ENCODE measurements around the gene PSMB5. TPM values are rescaled to one million over a fixed set of nuclear protein-coding genes. Genes with fewer than 3 reads are reported as not detected.

Gene PSMB5
- total and polyA plus RNA-seq, 4 donors: 74.0 to 152 (median 95.4) TPM

- no peak for DNase-seq (ENCODE audit: low spot score)
- WGBS: 91% methylated on average over 8 of the region's 8 CpGs
- TF ChIP-seq TAF1 (conservative IDR thresholded peaks at IDR 0.05) (no peak), GABPA (IDR thresholded peaks at IDR 0.05 in 1 of 2, conservative IDR thresholded peaks at IDR 0.05 in 1 of 2) (no peak)
- Histone ChIP-seq H3K4me1 (ENCODE audit: control insufficient read depth in 4 of 4, insufficient read depth in 4 of 4, low read length in 3 of 4) (peaks cover 0 to 3% (median 0%) of the 10 kb centered on the region in 4 donors), H3K27me3 (ENCODE audit: control insufficient read depth in 4 of 4, insufficient read depth in 4 of 4, low read length in 3 of 4) (no peaks in the 10 kb centered on the region), H3K9me3 (ENCODE audit: control insufficient read depth in 4 of 4, low read length in 3 of 4) (no peaks in the 10 kb centered on the region), H3K27ac (ENCODE audit: low read depth in 1 of 2, low read length in 2 of 2) (no peak overlapping the region), H3K36me3 (ENCODE audit: control insufficient read depth in 4 of 4, insufficient read depth in 3 of 4, low read depth in 1 of 4, low read length in 3 of 4) (no peaks in the 10 kb centered on the region), H3K9ac (ENCODE audit: low read depth in 1 of 2, low read length in 2 of 2) (no peak overlapping the region), H3K4me3 (ENCODE audit: low read depth in 1 of 3, low read length in 3 of 3) (no peak overlapping the region)
These were observed 10.1 kb upstream of the PSMB5 start for GRCh38 chr14:23044840-23045239.

- Histone ChIP-seq H3K9ac (ENCODE audit: low read depth in 1 of 2, low read length in 2 of 2) (no peak overlapping the region), H3K27me3 (ENCODE audit: control insufficient read depth in 4 of 4, insufficient read depth in 4 of 4, low read length in 3 of 4) (no peaks in the 10 kb centered on the region), H3K36me3 (ENCODE audit: control insufficient read depth in 4 of 4, insufficient read depth in 3 of 4, low read depth in 1 of 4, low read length in 3 of 4) (no peaks in the 10 kb centered on the region), H3K9me3 (ENCODE audit: control insufficient read depth in 4 of 4, low read length in 3 of 4) (no peaks in the 10 kb centered on the region), H3K4me1 (ENCODE audit: control insufficient read depth in 4 of 4, insufficient read depth in 4 of 4, low read length in 3 of 4) (peaks cover 0 to 3% (median 0%) of the 10 kb centered on the region in 4 donors), H3K4me3 (ENCODE audit: low read depth in 1 of 3, low read length in 3 of 3) (no peak overlapping the region), H3K27ac (ENCODE audit: low read depth in 1 of 2, low read length in 2 of 2) (no peak overlapping the region)
- 92% methylated on average over 3 of the region's 3 CpGs for WGBS
- no peak for TF ChIP-seq GABPA (IDR thresholded peaks at IDR 0.05 in 1 of 2, conservative IDR thresholded peaks at IDR 0.05 in 1 of 2)
- no peak for TF ChIP-seq FOXA2 (IDR thresholded peaks at IDR 0.05)
- TF ChIP-seq EGR1 (IDR thresholded peaks at IDR 0.05; ENCODE audit: low read depth in 2 of 2): no peak
- TF ChIP-seq, protein P1, sequence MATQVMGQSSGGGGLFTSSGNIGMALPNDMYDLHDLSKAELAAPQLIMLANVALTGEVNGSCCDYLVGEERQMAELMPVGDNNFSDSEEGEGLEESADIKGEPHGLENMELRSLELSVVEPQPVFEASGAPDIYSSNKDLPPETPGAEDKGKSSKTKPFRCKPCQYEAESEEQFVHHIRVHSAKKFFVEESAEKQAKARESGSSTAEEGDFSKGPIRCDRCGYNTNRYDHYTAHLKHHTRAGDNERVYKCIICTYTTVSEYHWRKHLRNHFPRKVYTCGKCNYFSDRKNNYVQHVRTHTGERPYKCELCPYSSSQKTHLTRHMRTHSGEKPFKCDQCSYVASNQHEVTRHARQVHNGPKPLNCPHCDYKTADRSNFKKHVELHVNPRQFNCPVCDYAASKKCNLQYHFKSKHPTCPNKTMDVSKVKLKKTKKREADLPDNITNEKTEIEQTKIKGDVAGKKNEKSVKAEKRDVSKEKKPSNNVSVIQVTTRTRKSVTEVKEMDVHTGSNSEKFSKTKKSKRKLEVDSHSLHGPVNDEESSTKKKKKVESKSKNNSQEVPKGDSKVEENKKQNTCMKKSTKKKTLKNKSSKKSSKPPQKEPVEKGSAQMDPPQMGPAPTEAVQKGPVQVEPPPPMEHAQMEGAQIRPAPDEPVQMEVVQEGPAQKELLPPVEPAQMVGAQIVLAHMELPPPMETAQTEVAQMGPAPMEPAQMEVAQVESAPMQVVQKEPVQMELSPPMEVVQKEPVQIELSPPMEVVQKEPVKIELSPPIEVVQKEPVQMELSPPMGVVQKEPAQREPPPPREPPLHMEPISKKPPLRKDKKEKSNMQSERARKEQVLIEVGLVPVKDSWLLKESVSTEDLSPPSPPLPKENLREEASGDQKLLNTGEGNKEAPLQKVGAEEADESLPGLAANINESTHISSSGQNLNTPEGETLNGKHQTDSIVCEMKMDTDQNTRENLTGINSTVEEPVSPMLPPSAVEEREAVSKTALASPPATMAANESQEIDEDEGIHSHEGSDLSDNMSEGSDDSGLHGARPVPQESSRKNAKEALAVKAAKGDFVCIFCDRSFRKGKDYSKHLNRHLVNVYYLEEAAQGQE (IDR thresholded peaks at IDR 0.05): no peak
- TF ChIP-seq RXRA (IDR thresholded peaks at IDR 0.05): no peak
- TF ChIP-seq FOXA1 (IDR thresholded peaks at IDR 0.05): no peak
- TF ChIP-seq, protein P2, sequence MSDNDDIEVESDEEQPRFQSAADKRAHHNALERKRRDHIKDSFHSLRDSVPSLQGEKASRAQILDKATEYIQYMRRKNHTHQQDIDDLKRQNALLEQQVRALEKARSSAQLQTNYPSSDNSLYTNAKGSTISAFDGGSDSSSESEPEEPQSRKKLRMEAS (IDR thresholded peaks at IDR 0.05): no peak
- no peak for TF ChIP-seq SP1 (IDR thresholded peaks at IDR 0.05)
- no peak for TF ChIP-seq YY1 (IDR thresholded peaks at IDR 0.05)
- TF ChIP-seq TAF1 (conservative IDR thresholded peaks at IDR 0.05): no peak
- no peak for DNase-seq (ENCODE audit: low spot score)
These were observed 9.1 kb upstream of the PSMB5 start for GRCh38 chr14:23043754-23044153.

DNA sequence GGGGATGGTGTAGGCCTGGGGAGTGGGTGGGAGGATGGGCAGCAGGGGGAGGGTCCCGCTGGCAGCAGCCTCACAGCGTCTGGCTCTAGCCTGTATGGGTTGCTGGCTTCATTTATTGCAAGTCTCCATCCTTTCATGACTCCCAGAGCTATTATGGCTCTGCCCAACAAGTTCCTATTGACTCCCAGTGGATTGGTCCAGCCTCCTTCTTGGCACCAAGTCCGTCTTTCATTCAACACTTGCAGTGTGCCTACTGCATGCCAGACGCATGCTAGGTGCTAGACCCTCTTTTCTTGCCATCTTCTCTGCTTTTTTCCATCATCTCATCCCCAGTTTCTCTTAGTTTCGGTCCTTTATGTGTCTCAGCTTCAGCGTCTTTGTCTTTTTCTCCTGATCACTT lies 8.4 kb upstream of the PSMB5 start:
- Histone ChIP-seq H3K4me1 (ENCODE audit: control insufficient read depth in 4 of 4, insufficient read depth in 4 of 4, low read length in 3 of 4) (peaks cover 0 to 3% (median 0%) of the 10 kb centered on the region in 4 donors), H3K36me3 (ENCODE audit: control insufficient read depth in 4 of 4, insufficient read depth in 3 of 4, low read depth in 1 of 4, low read length in 3 of 4) (no peaks in the 10 kb centered on the region), H3K27ac (ENCODE audit: low read depth in 1 of 2, low read length in 2 of 2) (no peak overlapping the region), H3K27me3 (ENCODE audit: control insufficient read depth in 4 of 4, insufficient read depth in 4 of 4, low read length in 3 of 4) (no peaks in the 10 kb centered on the region), H3K9me3 (ENCODE audit: control insufficient read depth in 4 of 4, low read length in 3 of 4) (no peaks in the 10 kb centered on the region), H3K9ac (ENCODE audit: low read depth in 1 of 2, low read length in 2 of 2) (no peak overlapping the region), H3K4me3 (ENCODE audit: low read depth in 1 of 3, low read length in 3 of 3) (no peak overlapping the region)
- WGBS: 84% methylated on average over 6 of the region's 6 CpGs
- no peak for DNase-seq (ENCODE audit: low spot score)
- no peak for TF ChIP-seq HNF4G (IDR thresholded peaks at IDR 0.05)
- TF ChIP-seq EGR1 (IDR thresholded peaks at IDR 0.05; ENCODE audit: low read depth in 2 of 2): no peak
- no peak for TF ChIP-seq SP1 (IDR thresholded peaks at IDR 0.05)
- TF ChIP-seq, protein P3, sequence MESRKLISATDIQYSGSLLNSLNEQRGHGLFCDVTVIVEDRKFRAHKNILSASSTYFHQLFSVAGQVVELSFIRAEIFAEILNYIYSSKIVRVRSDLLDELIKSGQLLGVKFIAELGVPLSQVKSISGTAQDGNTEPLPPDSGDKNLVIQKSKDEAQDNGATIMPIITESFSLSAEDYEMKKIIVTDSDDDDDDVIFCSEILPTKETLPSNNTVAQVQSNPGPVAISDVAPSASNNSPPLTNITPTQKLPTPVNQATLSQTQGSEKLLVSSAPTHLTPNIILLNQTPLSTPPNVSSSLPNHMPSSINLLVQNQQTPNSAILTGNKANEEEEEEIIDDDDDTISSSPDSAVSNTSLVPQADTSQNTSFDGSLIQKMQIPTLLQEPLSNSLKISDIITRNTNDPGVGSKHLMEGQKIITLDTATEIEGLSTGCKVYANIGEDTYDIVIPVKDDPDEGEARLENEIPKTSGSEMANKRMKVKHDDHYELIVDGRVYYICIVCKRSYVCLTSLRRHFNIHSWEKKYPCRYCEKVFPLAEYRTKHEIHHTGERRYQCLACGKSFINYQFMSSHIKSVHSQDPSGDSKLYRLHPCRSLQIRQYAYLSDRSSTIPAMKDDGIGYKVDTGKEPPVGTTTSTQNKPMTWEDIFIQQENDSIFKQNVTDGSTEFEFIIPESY (IDR thresholded peaks at IDR 0.05): no peak
- TF ChIP-seq FOXA1 (IDR thresholded peaks at IDR 0.05): no peak
- TF ChIP-seq ATF3 (IDR thresholded peaks at IDR 0.05): no peak
- TF ChIP-seq JUND (IDR thresholded peaks at IDR 0.05): no peak
- no peak for TF ChIP-seq HNF4A (conservative IDR thresholded peaks at IDR 0.05)
- TF ChIP-seq, protein P2 (IDR thresholded peaks at IDR 0.05): no peak
- TF ChIP-seq CTCF (IDR thresholded peaks at IDR 0.05; ENCODE audit: low read depth, low read length, missing input control): no peak
- TF ChIP-seq GABPA (IDR thresholded peaks at IDR 0.05 in 1 of 2, conservative IDR thresholded peaks at IDR 0.05 in 1 of 2): no peak
- TF ChIP-seq FOXA2 (IDR thresholded peaks at IDR 0.05): no peak
